IMR-90 (cell line): ENCODE measurements around the gene SLC9A9. TPM values are rescaled to one million over a fixed set of nuclear protein-coding genes. Genes with fewer than 3 reads are reported as not detected.
A peak's percentile ranks its signal among the peaks of the same experiment; 100 is the strongest.

Experiments used
- ATAC-seq: fragments of 200-7000 bp; cut with Tn5 transposase; 2 replicates; pipeline ENCODE4 v1.9.1; 2020; ENCODE audit warnings: low read depth, mild to moderate bottlenecking, moderate library complexity
- BruUV-seq: library from RNA; stranded (reverse); fragments of 400-500 nt; replicated peaks from 2 replicates; lab custom pipeline; 2021; lab: Mats Ljungman, UMichigan
- CTCF ChIA-PET: fragments of 300-600 bp; formaldehyde crosslinking; extraction: SDS; loops from one replicate; lab custom pipeline; 2021; ENCODE audit warnings: antibody characterized with exemption; lab: Yijun Ruan, JAX
- POLR2A ChIA-PET: fragments of 300-600 bp; sonication (Branson Sonifier 250); formaldehyde crosslinking; loops from one replicate; lab custom pipeline; 2022; ENCODE audit warnings: antibody characterized with exemption; ENCODE audit not compliant: unreplicated experiment; lab: Charles Lee
- DNase-seq: peaks from one replicate; pipeline ENCODE4 v3.0.0; 2013
- H2AFZ ChIP-seq: replicated peaks from 2 replicates; pipeline ENCODE3; 2013; ENCODE audit warnings: low read length, mild to moderate bottlenecking; ENCODE audit not compliant: poor library complexity
- H2AK5ac ChIP-seq: 2 replicates; pipeline ENCODE4 v1.6.1; 2013; ENCODE audit warnings: low read depth, low read length, inconsistent platforms
- H2AK9ac ChIP-seq: replicated peaks from 2 replicates; pipeline ENCODE3; 2013; ENCODE audit warnings: mild to moderate bottlenecking, low read depth, low read length, moderate library complexity; ENCODE audit not compliant: poor library complexity
- H2BK120ac ChIP-seq: 2 replicates; pipeline ENCODE4 v1.6.1; 2013; ENCODE audit warnings: low read depth, low read length, inconsistent platforms
- H2BK15ac ChIP-seq: 3 replicates; pipeline ENCODE4 v1.6.1; 2013; ENCODE audit warnings: low read depth, low read length, inconsistent platforms
- H2BK20ac ChIP-seq: 2 replicates; pipeline ENCODE4 v1.6.1; 2013; ENCODE audit warnings: low read depth, mild to moderate bottlenecking, inconsistent platforms, low read length, moderate library complexity
- H2BK5ac ChIP-seq: 2 replicates; pipeline ENCODE4 v1.6.1; 2013; ENCODE audit warnings: mild to moderate bottlenecking, low read depth, low read length, inconsistent platforms; ENCODE audit not compliant: poor library complexity, severe bottlenecking
- H3K14ac ChIP-seq: replicated peaks from 2 replicates; pipeline ENCODE4 v1.6.1; 2013; ENCODE audit warnings: low read depth, low read length, inconsistent platforms
- H3K18ac ChIP-seq: 2 replicates; pipeline ENCODE4 v1.6.1; 2013; ENCODE audit warnings: low read depth, low read length, control low read depth
- H3K23ac ChIP-seq: 2 replicates; pipeline ENCODE4 v1.6.1; 2013; ENCODE audit warnings: low read depth, low read length, inconsistent platforms
- H3K27ac ChIP-seq: 2 replicates; pipeline ENCODE4 v1.5.1; 2013; ENCODE audit warnings: mild to moderate bottlenecking, control low read depth, low read length; ENCODE audit not compliant: insufficient read depth
- H3K27me3 ChIP-seq: 2 replicates; pipeline ENCODE4 v1.6.1; 2013; ENCODE audit warnings: low read length; ENCODE audit not compliant: control insufficient read depth, insufficient read depth
- H3K36me3 ChIP-seq: 2 replicates; pipeline ENCODE4 v1.6.1; 2013; ENCODE audit warnings: low read length, mixed read lengths; ENCODE audit not compliant: control insufficient read depth, insufficient read depth
- H3K4ac ChIP-seq: 2 replicates; pipeline ENCODE4 v1.6.1; 2013; ENCODE audit warnings: low read depth, low read length, inconsistent platforms
- H3K4me1 ChIP-seq: 2 replicates; pipeline ENCODE4 v1.6.1; 2013; ENCODE audit warnings: low read length, mixed read lengths; ENCODE audit not compliant: control insufficient read depth, insufficient read depth
- H3K4me2 ChIP-seq: 2 replicates; pipeline ENCODE4 v1.6.1; 2013; ENCODE audit warnings: low read depth, mild to moderate bottlenecking, control low read depth, low read length, moderate library complexity
- H3K4me3 ChIP-seq: 2 replicates; pipeline ENCODE4 v1.5.1; 2013; ENCODE audit warnings: low read depth, mild to moderate bottlenecking, control low read depth, low read length, moderate library complexity; ENCODE audit not compliant: insufficient read depth
- H3K56ac ChIP-seq: 2 replicates; pipeline ENCODE4 v1.6.1; 2013; ENCODE audit warnings: low read length, inconsistent platforms; ENCODE audit not compliant: insufficient read depth; ENCODE audit errors: extremely low read depth
- H3K79me1 ChIP-seq, 2 experiments: 2 replicates each; pipeline ENCODE4 v1.6.1; 2013; ENCODE audit warnings: low read length in 2 of 2, inconsistent platforms in 1 of 2, low read depth in 1 of 2
- H3K9ac ChIP-seq: 2 replicates; pipeline ENCODE4 v1.6.1; 2013; ENCODE audit warnings: low read depth, low read length, control low read depth
- H3K9me1 ChIP-seq: 2 replicates; pipeline ENCODE4 v1.6.1; 2013; ENCODE audit warnings: low read length, inconsistent platforms; ENCODE audit not compliant: insufficient read depth
- H3K9me3 ChIP-seq: 2 replicates; pipeline ENCODE4 v1.6.1; 2013; ENCODE audit warnings: low read length; ENCODE audit not compliant: control insufficient read depth, insufficient read depth
- H4K20me1 ChIP-seq: 2 replicates; pipeline ENCODE4 v1.6.1; 2013; ENCODE audit warnings: low read length, inconsistent platforms; ENCODE audit not compliant: insufficient read depth
- H4K5ac ChIP-seq: 2 replicates; pipeline ENCODE4 v1.6.1; 2013; ENCODE audit warnings: mild to moderate bottlenecking, low read depth, low read length, control low read depth
- H4K8ac ChIP-seq, 2 experiments: 2 replicates each; pipeline ENCODE4 v1.6.1; 2013; ENCODE audit warnings: low read depth in 2 of 2, low read length in 2 of 2, control low read depth in 1 of 2, inconsistent platforms in 1 of 2
- H4K91ac ChIP-seq: 2 replicates; pipeline ENCODE4 v1.6.1; 2013; ENCODE audit warnings: low read depth, low read length, inconsistent platforms; ENCODE audit not compliant: insufficient read depth
- MAZ ChIP-seq: IDR thresholded peaks from 2 replicates; pipeline ENCODE4 v1.6.1; 2012; ENCODE audit warnings: low read depth, mild to moderate bottlenecking, low read length, improper control_type of control experiment, moderate library complexity, borderline replicate concordance
- WGBS, 2 experiments: methylation state at CpG; one replicate each; pipeline versions ENCODE4 v1.1.5 to v1.1.7; 2013; ENCODE audit warnings: missing lambda C conversion rate in 2 of 2; ENCODE audit not compliant: insufficient read length in 1 of 2; ENCODE audit errors: extremely low coverage in 2 of 2; 5-methylcytosine and 5-hydroxymethylcytosine counted together
- dilution Hi-C: fragments of 300-500 bp; cut with HindIII; formaldehyde crosslinking; loops from one replicate; pipeline ENCODE4 v1.14.3; 2018; ENCODE audit warnings: low sequenced_read_pairs; ENCODE audit not compliant: unreplicated experiment
- in situ Hi-C: fragments of 300-500 bp; cut with MboI; formaldehyde crosslinking; loops from 3 replicates; pipeline ENCODE4 v1.14.3; 2019; ENCODE audit warnings: low sequenced_read_pairs, inconsistent platforms, mixed read lengths
- intact Hi-C: fragments of 100-400 bp; cut with micrococcal nuclease; formaldehyde crosslinking; loops from 2 replicates; pipeline ENCODE4 v1.10.0; 2022
- polyA plus RNA-seq, 3 experiments: library from polyadenylated mRNA; depleted of rRNA; stranded (reverse); fragments of >200 nt; gene quantifications; 2 replicates each; pipeline ENCODE4 v1.2.3, GENCODE V29; 2012; ENCODE audit warnings: low replicate concordance in 1 of 3
- total RNA-seq: library from RNA; depleted of rRNA; stranded (reverse); fragments of >200 nt; gene quantifications from 2 replicates; pipeline ENCODE4 v1.2.3, GENCODE V29; 2012
- TF ChIP-seq, protein P1 (sequence below): fragments of 150-350 bp; IDR thresholded peaks from 2 replicates; pipeline ENCODE4 v1.6.1; 2017; ENCODE audit warnings: mild to moderate bottlenecking, antibody characterized with exemption, low read length, low read depth

Gene SLC9A9
- total and polyA plus RNA-seq, 2 of the 4 experiments (the other 2 are of a cell fraction): 1.4 to 2.3 TPM

DNA sequence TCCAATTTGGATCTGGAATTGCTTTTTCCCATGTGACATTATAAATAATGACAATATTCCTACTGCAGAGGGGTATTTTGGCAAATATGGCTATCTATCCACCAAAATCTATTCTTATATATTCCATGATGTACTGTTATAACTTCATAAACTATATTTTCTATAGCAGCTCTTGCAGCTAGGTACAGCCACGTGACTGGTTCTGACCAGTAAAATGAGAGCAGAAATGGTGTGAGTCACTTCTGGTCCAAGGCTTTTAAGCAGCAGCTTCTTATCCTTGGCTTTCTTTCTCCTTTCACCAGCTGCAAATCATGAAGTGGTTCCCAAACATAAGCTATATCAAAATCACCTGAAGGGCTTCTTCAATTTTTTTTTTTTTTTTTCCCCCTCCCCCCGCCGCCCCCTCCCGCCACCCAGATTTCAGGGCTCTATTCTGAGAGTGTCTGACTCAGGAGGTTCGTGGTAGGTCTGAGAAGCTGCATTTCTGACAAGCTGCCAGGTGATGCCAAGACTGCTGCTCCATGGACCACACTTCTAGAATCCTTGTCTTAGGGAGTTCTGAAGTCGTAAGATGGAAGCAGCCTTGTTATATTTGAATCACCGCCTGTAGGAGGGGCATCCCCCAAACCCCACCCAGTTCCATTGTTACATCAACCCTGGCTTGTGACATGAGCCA lies 371.2 kb downstream of the SLC9A9 start:
- Histone ChIP-seq H3K4me3 (no peak overlapping the region), H4K8ac (no peak overlapping the region), H3K14ac (no peak overlapping the region), H3K9me3 (no peaks in the 10 kb centered on the region), H3K36me3 (no peaks in the 10 kb centered on the region), H2AK9ac (no peak overlapping the region), H3K4ac (no peak overlapping the region), H3K18ac (no peak overlapping the region), H3K4me1 (0 out of 2 replicates have a peak, but pooled peaks cover 2% of the 10 kb centered on the region), H2BK20ac (no peak overlapping the region), H2BK120ac (no peak overlapping the region), H3K27me3 (no peaks in the 10 kb centered on the region), H3K79me1 (no peaks in the 10 kb centered on the region), H2AFZ (no peak overlapping the region), H4K20me1 (no peaks in the 10 kb centered on the region), H2BK5ac (no peak overlapping the region), H4K5ac (no peak overlapping the region), H3K9ac (no peak overlapping the region), H3K23ac (no peak overlapping the region), H4K91ac (no peak overlapping the region), H3K27ac (no peak overlapping the region), H3K4me2 (no peak overlapping the region), H3K9me1 (0 out of 2 replicates have a peak, but pooled peaks cover 3% of the 10 kb centered on the region), H2AK5ac (no peak overlapping the region), H3K56ac (no peak overlapping the region), H2BK15ac (no peak overlapping the region)
- BruUV-seq: no TSS peak
- dilution Hi-C loops: no loop called here
- ATAC-seq (no peak), DNase-seq (no peak)
- CTCF ChIA-PET: no interaction called here
- no CpG with 5 or more reads among the region's 7 CpGs for WGBS, 2 experiments
- intact Hi-C loops: no loop called here
- in situ Hi-C loops: no loop called here
- POLR2A ChIA-PET: no interaction called here
- TF ChIP-seq MAZ: no peak
- TF ChIP-seq, protein P1, sequence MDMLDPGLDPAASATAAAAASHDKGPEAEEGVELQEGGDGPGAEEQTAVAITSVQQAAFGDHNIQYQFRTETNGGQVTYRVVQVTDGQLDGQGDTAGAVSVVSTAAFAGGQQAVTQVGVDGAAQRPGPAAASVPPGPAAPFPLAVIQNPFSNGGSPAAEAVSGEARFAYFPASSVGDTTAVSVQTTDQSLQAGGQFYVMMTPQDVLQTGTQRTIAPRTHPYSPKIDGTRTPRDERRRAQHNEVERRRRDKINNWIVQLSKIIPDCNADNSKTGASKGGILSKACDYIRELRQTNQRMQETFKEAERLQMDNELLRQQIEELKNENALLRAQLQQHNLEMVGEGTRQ: peak; percentile 19; the same call in 1 of the 2 replicates
